OCI-M2 (cell line): ENCODE data around the gene SH3RF3.

Experiments used
- DNase-seq: peaks from one replicate; lab custom pipeline; 2025; ENCODE audit not compliant: unreplicated experiment; lab: John Stamatoyannopoulos, UW

The SH3RF3 gene

DNA sequence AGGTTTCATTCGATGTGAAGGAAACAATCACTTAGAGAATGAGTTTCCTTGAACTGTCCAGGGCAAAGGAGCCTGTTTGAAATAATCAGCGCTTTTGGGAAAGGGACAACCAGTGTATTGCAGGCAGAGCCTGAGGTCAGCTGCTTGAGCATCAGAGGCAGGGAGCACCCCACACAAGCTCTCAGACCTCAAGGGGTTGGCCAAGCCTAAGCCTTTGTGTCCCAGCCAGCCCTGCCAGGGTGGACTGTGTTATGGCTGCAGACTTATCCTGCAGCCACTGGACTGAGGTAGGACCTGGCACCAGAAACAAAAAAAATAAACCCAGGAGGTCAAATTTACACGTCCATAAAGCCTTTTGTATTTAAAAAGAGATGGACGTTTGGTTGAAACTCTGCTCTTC lies 256.5 kb downstream of the SH3RF3 start:
- DNase-seq = no peak

GRCh38 chr2:109386004-109386695 lies 257.1 kb downstream of the SH3RF3 start:
- DNase-seq = no peak

DNA sequence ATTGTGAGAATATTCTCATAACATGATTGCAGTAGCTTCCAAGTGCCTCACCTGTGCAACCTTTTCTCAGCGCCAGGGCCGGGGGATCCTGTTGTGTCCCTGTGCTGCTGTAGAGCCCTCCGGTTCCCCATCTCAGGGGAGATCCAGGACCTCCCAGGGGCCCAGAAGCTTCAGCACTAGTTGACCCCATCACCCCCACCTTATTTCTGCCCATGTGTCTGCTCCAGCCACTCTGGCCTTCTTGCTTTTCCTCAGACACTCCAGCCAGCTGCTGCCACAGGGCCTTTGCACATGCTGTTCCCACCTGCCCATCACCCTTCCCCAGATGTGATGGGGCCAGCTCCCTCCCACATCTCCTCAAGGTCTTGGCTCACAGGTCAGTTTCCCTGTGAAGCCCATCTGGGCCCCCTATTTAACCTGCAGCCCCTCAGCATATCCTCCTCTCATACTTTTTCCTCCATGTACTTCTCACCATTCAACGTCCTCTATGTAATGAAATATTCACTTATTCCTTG lies 258.3 kb downstream of the SH3RF3 start:
- no peak for DNase-seq

- no peak for DNase-seq
Measured at GRCh38 chr2:109387778-109388469, 258.9 kb downstream of the SH3RF3 start.

DNA sequence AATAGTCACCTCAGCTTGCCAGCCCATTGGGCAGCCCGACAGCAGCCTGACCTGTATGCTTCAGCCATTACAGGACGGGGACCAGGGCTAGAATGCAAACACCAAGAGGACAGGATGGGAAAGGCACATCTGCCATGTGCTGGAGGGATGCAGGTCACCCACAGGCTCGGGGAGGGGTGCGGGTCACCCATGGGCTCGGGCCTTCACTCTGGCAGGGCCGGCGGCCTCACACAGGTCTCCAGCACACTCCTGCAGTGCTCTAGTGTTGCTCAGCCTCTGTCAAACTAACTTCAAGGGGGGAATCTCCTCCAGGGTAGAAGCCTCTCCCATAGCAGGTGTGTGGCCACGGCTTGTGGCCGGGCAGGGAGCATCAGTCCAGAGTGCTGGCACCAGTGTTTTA lies 262.2 kb downstream of the SH3RF3 start:
- DNase-seq = no peak

DNA sequence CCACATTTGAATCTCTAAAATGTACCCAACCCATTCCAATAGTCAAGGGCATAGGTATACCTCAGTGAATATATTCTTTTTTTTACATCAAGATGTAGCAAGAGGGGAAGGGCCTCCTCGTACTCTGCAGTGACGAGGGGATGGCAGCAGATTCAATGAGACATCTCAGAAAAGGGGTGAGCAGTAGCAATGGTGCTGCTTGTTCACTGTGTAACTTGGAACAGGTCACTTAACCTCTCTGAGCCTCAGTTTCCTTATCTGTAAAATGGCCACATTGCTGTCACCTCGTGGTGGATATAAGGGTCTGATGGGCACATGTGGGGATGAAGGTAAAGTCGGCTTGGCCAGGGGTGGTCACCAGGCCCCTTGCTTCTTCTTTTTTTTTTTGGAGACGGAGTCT lies 263.1 kb downstream of the SH3RF3 start:
- DNase-seq = no peak

- DNase-seq = no peak
Measured at GRCh38 chr2:109392816-109393661, 264.0 kb downstream of the SH3RF3 start.

DNA sequence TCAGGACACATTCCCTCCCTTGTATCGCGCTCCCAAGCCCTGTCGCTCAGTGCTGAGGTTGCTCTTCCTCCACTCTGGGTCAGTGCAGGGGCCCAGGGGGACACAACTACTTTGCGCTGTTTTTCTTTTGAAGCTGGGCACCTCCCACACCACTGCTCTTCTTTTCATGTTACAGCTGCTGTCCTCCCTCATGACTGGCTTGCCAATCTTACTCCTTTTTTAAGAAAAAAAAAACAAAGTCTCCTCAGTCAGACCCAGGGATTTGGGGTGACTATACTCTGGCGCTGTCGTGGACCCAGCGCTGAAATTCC lies 264.6 kb downstream of the SH3RF3 start:
- DNase-seq = no peak

DNA sequence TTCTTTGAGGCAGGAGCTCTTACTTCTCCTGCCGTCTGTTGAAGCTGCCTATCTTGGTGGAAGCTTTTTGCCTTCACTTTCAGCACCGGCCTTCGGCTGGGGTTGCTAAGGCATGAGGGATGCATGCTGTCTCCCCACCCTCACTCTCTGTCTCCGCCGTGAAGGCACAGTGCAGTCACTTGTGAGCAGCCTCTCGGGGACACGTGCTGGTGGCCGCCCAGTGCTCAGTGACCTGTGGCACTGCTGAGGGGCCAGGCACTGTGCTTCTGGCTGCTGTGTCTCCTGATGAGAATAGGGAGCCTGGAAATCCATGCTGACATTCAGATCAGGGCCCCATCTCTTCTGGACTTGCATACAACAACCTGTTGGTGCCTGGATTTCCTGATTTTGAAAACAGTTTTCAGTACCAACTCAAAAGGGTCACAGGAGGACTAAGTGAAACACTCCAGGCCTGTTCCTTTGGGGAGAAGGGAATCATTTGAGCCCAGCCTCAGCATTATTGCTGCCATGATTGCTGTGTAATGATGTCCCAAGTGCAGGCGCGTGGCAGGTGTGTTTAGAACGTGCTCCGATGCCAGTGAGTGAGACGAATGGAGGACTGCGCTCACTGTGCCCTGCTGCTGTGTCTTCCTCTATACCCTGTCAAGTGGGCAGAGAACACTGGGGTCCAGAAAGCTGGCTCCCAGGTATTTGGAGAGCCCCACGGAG lies 266.6 kb downstream of the SH3RF3 start:
- DNase-seq = no peak

GRCh38 chr2:109396202-109397180 lies 267.5 kb downstream of the SH3RF3 start:
- DNase-seq = no peak

- no peak for DNase-seq
Measured at GRCh38 chr2:109397893-109398292, 268.9 kb downstream of the SH3RF3 start.

- no peak for DNase-seq
Measured at GRCh38 chr2:109398366-109399015, 269.5 kb downstream of the SH3RF3 start.

DNA sequence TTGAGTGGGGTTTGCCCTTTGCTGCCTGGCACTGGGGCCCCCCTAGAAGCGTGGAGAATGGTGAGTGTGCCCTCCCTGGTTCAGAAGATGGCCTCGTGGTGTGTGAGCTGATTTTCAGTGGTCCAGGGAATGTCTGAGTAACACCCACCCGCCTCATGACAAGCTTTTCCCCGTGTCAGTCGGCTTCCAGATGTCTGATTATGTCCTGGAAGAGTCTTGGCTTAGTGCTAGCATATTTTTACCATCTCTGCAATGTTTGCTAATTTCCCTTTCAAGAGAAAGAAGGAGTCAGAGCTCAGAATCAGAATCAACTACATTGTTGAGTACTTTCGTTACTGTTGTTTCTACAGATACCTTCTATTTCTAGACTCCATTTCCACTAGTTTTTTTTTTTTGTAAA lies 270.1 kb downstream of the SH3RF3 start:
- no peak for DNase-seq

GRCh38 chr2:109400102-109400501 lies 271.1 kb downstream of the SH3RF3 start:
- DNase-seq = no peak

GRCh38 chr2:109401370-109401769 lies 272.4 kb downstream of the SH3RF3 start:
- no peak for DNase-seq

DNA sequence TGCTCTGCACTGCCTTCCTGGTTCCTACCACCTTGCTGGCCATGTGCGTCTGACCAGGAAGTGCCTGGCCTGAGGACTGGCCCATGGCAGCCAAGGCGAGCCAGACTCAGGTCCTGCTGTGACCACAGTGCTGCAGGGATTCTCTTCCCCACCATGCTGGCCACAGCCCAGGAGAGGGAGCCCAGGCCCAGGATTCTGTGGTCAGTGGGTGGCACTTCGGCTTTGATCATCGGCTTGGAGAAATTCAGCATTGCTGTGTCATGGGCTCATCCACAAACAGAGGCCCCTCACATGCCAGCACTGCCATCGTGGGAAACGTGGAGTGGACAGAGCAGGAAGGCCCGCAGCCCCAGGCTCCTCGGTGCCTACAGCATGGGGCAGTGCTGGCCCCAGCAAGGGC lies 273.2 kb downstream of the SH3RF3 start:
- no peak for DNase-seq

- DNase-seq = no peak
Measured at GRCh38 chr2:109402980-109403840, 274.2 kb downstream of the SH3RF3 start.

DNA sequence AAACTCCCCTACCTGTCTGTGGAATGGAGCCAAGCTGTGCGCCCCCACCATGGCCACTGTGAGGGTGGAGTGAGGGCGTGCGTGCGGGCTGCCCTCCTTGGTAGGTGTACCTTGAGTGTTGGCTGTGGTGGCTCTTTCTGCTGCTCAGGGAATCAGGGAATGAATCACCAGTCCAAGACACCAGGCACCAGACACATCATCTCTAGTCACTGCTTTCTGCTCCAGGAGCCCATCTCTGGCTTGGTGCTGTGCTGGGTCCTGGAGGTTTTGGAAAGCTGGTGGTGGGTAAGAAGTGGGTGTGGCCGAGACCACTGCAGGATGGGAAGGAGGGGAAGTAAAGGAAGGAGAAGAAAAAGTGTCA lies 274.8 kb downstream of the SH3RF3 start:
- no peak for DNase-seq

DNA sequence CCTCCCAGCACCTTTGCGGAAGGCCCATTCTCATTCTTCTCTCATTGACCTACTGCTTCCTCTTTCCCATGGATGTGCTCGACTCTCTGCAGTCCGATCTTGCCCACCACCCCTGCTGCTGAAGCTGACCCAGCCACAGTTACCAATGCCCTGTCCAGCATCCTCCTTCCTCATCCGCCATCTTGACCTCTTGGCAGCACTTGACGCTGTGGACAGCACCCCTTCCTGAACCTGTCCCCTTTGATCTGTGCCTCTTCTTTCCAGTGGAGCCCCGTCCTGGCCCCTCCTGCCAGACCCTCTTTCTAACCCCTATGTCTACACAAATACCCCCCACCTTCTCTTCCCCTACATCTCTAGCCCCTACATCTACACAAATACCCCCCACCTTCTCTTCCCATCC lies 275.7 kb downstream of the SH3RF3 start:
- DNase-seq = no peak
